ENCODE results near the gene EHD4. TPM values are rescaled to one million over a fixed set of nuclear protein-coding genes. Genes with fewer than 3 reads are reported as not detected.

EHD4 gene
- total RNA-seq = 42.2 TPM
- long read RNA-seq, full-length matches to known transcripts = 168 of 235 reads
- long read RNA-seq, partial matches to known transcripts = 20 of 235 reads
- long read RNA-seq, other reads (novel, unspliced or antisense) = 47 of 235 reads

DNA sequence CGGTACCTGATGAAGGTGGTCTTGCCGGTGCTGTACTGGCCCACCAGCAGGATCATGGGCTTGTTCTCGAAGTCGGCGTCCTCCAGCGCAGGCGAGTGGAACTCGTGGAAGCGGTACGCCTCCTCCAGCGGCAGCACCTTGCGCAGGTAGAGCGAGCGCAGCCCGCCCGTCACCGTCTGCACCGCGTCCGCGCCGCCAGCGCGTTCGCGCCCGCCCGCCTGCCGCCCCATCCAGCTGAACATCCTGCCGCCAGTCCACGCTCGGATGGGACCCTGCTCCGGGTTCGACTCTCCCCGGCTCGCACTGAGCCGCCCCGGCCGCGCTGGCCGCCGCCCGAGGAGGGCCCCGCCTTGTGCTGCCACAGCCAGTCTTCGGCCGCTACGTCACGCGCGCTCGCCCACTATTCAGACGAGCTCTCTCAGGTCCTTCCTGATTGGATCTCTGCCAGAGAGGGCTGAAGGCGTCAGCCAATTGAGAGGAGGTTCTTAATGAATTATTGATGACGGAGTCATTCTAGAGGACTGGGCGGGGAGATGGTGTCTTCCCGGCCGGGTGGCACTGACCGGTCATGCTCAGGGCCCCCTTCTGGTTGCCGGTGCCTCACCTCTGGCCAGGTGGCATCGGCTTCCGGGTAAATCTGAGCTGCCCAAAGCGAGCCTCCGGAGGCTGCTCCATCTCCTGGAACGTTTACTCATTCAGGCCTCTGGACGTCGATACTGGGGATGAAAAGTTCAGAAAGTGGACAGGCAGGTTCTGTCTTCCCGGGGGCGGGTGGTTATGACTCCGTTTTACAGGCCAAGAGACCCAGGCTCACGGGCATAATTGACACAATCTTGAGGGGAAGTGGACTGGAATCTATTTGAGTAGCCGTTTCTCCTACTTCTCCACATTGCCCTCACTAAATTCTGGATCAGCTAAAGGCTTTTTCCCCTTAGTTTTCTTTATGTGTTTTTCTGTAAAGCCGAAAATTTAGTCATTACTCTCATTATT, at the start of gene EHD4:
Gene EHD4, minus strand, starts transcription at position 305 of the 990 bp plus-strand sequence. Its CDS starts 63 bp downstream, at position 242.
- intact Hi-C loops (cut with DNase I) = no loop called here
- DNase-seq (ENCODE audit: low spot score) = peak; percentile 100

DNA sequence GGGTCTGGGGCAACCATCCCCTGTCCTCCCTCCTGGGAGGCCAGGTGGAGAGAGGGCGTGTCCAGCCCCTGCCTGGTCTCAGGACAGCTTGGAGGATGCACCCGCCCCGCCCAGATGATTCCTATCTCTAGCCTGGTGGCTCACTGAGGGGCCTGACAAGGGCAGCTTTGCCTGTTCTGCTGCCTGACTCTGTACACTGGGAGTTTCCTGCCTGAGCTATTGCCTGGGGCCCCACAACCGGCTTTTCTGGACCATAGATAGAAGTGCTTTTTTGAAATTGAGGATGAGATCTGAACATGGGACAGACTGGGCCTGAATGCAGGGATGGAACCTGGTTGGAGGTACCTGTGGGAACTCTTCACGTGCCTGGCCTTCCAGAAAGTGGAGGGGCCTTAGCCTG, 49.2 kb upstream of the EHD4 start:
- intact Hi-C loops (cut with DNase I) = no loop called here
- peak; percentile 14 for DNase-seq (ENCODE audit: low spot score)

DNA sequence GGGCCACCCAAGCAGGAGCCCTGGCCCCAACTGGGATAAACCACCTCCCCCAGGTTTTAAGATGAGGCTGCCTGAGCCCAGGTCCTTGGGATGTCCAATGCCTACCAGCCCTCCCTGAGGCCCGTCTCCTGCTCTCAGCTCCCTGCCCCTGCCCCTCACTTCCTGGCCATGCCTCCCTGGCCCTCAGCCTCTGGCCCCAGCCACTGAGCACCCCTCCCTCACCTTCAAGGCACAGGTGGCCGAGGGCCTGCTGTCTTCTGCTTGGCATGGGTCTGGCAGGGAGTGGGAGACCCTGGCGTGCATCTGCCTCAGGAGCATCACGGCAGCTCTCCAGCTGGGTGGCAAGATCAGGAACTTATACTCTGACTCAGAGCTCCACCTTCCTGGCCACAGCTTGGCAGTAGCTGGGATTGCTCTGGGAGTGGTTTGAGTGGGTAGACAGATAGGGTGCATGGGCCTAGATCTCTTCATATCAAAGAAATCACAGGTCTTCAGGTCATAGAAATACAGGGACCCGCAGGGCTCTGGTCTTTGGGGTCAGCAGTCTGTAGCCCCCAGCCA, 48.4 kb upstream of the EHD4 start, which contains the start of gene PLA2G4E:
Gene PLA2G4E, minus strand, starts transcription at position 330 of the 561 bp plus-strand sequence. Its CDS starts 12 bp downstream, at position 318.
- no peak for DNase-seq (ENCODE audit: low spot score)
- intact Hi-C loops (cut with DNase I) = no loop called here

DNA sequence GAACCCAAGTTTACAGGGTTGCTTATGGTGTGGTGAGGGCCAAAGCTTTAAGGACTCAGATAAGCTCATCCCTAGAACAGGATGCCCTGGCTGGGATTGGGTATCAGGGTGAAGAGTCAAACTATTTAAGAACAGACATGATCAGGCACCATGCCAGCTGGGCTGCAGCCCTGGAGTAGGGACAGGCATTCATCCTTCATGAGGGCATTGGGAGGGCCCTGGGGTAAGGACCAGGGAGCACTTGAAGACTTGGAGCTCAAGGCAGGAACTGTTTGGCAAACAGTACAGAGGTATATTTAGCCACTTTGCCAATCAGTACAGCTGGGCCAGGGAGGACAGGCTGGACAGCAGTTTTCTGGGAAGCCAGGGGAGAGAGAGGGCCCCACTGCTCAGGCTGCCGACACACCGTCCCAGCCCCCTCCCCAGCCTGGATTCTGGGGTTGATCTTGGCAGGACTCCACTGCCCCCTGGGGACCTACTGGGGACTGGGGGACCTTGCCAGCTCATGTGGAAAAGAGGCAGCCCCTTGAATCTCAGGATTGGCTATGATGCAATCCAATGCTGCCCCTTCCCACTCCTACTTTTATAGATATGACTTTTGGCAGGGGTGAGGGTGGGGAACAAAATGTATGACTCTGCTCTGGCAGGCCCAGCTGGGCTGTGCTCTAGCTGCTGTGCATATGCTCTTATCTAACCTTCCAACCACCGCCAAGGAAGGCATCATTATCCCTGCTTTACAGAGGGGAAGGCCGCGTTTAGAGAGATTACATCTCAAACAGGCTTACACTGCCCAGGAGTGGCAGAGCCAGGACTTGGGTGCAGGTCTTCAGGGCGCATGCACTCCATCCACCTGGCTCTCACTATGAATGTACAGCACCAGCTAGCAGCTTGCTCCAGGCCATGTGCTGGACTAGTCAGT, 46.2 kb upstream of the EHD4 start:
- intact Hi-C loops (cut with DNase I) = loop anchor here (5.0 kb wide), 1 partner anchor 34 kb away; no protein-coding TSS in a partner anchor
- no peak for DNase-seq (ENCODE audit: low spot score)

DNA sequence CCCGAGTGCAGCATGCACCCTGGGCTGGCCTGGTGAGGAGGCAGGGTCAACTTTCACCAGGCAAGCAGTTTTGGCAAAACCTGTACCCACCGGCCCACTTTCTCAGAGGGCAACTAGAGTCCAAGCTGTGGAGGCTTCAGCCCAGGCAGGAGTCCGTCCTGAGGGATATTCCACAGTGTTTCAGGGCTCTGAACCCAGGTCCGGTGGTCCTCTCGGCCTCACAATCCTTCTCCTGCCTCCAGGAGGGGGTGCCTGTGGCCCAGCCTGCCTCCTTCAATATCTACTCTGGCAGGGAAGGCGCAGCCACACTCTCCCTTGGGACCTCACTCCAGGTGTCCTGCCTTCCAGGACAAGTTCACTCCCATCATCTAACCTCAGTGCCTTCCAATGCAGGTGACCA, 44.6 kb upstream of the EHD4 start:
- DNase-seq (ENCODE audit: low spot score) = no peak
- intact Hi-C loops (cut with DNase I) = loop anchor here (5.0 kb wide), 1 partner anchor 35 kb away; no protein-coding TSS in a partner anchor

DNA sequence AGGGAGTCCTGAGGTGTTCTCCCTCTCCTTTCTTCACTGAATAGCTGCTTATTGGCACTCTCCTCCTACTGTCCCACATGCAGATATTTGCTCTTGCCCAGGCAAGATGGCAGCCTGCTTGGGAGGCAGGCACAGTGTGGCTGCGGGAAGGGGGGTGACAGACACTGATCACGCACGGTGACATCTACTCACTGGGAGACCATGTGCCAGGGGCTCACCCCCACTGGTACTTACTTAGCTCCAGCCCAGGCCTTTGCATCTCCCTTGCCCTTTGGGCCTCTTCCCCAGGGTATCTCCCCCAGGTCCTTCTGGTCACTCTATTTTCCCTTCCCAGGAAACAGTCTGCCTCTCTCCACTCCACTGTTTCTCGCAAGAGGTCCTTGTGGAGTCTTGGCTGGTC, 42.0 kb upstream of the EHD4 start:
- no peak for DNase-seq (ENCODE audit: low spot score)
- intact Hi-C loops (cut with DNase I) = no loop called here

DNA sequence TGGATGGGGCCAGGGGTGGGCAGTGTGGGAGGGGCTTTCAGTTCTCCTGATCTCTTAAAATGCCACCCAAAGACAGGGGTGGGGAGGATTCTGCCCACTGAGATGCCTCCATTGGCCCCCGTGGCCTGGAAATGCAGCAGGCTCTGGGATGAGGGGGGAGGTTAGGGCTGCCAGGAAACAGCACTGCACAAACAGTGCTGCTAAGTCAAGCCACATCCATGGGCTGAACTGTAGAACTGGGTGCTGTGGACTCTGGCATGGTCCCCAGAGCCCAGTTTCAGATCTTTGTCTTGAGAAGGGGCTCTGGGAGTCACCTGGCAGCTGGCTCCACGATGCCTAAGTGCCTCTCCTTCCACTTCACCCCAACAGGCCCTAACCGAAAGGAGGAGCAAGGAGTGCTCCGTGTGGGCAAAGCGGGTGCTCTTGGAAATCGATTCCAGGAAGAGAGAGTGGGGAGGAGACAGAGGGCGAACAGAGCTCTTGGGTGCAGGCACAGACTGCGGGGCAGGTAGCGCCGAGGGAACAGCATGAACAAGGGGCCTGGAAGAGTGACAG, 40.6 kb upstream of the EHD4 start:
- intact Hi-C loops (cut with DNase I) = no loop called here
- no peak for DNase-seq (ENCODE audit: low spot score)

DNA sequence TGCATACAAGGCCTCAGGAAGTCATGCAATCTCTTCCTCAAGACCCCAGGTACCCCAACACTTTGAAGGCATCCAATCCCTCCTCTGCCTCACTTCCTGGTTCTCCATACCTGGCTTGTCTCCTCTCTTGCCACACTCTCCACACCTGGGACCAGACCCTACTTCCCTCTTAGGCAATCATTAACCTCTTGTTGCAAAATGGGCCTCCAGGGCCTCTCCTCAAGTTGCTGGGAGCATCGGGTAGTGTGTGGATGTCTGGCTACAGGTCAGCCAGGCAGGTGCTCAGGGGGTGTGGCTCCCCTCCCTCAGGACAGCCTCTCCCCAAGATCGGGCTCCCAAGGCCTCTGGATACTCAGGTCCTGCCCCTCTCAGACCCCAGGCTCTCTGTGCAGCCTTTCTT, 39.9 kb upstream of the EHD4 start:
- intact Hi-C loops (cut with DNase I) = no loop called here
- no peak for DNase-seq (ENCODE audit: low spot score)

DNA sequence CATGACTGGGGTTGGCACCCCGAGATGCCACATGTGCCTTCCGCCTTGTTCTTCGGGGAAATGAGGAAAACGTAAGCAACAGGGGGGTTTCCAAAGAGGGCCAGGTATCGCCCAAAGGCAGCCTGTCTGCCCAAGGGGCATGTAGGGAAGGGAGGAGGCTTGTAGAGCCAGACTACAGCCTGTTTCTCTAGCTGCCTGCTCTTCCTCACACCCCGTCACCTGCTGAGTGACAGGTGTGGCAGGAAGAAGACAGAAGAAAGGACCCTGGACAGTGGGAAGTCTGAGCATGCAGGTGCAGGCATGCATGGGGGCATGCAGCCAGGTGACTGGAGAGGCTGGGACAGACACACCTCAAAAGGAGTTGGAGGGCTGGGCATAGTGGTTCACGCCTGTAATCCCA, 38.7 kb upstream of the EHD4 start:
- DNase-seq (ENCODE audit: low spot score) = no peak
- intact Hi-C loops (cut with DNase I) = no loop called here

DNA sequence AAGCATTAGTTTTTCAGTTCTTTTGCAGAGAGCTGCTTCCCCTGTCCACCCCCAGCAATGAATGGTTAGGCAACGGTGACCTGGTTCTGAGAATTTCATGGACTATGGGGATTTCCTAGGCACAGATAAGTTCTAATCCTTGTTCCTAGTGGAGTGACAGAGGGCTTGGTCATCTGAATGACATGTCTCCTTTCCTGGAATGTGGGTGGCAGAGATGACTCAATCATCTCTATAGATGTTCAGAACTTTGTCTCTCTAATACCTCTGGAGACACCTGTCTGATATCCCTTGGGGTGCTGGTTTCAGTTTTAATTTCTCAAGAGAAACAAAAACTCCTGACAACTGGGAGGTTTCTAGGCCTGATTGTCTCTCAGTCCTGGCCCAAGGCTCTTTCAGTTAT, 38.1 kb upstream of the EHD4 start:
- intact Hi-C loops (cut with DNase I) = no loop called here
- DNase-seq (ENCODE audit: low spot score) = no peak

DNA sequence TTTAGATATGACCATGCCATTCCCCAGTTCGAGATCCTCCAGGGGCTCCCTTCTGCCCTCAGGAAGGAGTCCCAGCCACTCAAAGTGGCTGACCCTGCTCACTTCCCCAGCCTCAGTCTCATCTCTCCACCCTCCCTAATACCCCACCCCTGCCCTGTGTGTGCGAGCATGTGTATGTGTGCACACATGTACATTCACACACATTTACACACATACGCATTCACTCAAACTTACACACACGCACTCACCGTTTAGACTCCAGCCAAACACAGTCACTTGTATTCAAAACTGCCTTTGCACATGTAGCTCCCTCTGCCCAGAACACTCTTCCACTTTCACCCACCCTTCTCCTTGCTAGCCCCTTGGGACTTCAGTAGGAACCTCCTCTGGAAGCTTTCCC, 37.1 kb upstream of the EHD4 start:
- DNase-seq (ENCODE audit: low spot score) = no peak
- intact Hi-C loops (cut with DNase I) = no loop called here

DNA sequence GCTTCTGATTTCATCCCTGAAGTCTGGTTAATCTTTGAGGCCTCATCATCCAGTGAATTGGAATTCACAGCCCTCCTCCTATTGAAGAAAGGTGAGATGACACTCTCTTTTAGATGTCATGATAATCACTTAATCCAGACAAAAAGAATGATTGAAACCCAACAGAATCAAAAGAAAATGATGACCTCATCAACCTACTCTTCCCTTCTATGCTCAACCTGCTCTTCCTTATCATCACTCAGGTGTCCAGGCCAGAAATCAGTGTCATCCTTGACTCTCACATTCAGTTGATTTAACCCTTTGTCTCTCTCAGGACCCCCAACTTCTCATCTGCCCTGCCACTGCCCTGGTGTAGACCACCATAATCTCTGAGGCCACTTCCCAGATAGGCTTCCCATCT, 36.7 kb upstream of the EHD4 start:
- DNase-seq (ENCODE audit: low spot score) = no peak
- intact Hi-C loops (cut with DNase I) = no loop called here

DNA sequence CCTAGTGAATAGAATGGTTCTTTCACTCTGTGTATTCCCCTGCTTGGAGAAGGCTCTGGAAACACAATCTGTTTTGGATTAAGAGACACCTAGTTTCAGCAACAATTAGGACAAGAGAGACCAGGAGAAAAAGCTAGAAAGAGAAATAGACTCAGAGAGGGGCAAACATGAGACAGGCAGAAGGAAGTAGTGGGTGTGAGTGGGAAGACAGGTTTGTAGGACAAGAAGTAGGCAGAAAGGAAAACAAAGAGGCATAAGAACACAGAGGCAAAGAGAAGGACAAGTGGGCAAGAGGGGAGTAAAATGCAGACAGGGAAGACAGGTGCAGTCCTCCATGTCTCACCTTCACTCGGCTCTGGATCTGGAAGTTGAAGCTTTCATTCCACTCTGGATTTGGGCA, 35.0 kb upstream of the EHD4 start:
- intact Hi-C loops (cut with DNase I) = no loop called here
- no peak for DNase-seq (ENCODE audit: low spot score)

DNA sequence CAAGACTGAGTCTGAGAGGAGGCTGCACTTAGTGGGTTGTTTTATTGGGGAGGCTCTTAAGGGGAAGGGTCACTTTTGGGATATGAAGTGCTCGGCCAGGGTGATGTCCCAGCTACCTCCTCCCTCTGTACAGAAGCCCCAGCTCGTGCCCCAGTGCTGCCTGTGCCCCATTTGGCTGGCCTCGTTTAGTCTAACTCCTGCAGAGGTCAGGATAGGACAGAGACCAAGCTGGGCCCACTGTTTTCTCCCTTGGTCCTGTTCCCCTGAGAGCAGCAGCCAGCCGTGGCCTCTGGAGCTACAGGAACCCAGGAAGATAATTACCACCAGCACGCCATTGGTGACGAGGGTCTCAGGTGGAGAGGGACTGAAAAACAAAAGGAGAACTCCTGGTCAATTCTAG, 30.0 kb upstream of the EHD4 start:
- DNase-seq (ENCODE audit: low spot score) = no peak
- intact Hi-C loops (cut with DNase I) = no loop called here

DNA sequence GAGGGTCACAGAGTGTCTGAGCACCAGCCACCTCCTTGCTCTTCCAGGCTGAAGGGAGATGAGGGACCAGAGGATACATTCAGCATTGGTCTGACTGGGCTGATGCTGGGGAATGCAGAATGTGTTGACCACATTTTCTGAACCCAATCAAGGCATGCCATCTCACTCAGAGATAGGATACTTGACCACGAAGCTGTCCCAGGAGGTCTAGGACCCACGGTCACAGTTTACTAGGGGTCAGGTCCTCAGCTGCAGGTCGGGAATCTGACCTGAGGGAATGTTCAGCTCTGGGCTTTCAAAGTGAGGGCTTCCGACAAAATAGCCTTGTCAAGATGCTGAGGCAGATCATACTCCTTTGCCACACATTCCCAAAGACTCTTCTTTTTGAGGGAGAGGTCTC, 28.9 kb upstream of the EHD4 start:
- intact Hi-C loops (cut with DNase I) = no loop called here
- no peak for DNase-seq (ENCODE audit: low spot score)

DNA sequence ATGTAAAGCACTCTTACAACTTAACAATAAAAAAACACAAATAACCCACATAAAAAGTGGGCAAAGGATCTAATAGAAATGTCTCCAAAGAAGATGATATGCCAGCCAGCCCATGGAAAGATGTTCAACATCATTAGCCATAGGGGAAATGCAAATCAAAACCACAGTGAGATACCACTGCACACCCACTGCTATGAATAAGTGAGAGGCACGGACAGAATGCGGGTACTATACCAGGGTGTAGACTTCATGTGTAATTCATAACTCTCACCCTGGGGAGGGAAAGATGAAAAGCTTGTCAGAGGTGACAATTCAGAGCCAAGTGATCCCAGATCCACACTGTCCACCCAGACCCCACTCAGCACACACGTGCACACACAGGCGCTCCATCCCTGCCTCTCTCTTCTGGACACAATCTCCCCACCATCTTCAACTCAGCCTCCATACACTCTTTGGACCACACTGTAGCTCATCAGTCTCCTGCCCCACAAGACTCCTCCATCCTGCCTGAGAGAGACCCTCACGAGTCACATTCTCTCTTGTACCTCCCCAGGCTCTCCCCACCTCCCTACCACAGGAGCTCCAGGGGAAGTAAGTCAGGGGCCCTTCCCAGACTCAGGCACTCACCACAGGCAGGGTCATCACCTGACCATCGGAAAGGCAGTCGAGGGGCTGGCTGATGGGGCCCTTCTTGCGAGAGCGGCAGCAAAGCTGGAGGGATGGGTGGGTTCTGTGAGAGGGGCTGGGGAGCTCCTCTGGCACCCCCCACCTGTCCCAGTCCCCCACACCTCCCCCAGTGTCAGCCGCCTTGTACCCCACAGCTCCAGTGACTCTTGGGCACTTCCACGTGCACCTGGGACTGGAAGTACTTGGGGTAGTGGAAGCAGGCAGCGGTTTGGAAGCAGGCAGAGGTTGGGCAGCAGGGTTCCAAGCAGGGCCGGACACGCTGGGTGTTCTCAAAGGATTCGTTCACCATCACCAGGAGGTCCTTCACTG, 27.2 kb upstream of the EHD4 start:
- no peak for DNase-seq (ENCODE audit: low spot score)
- intact Hi-C loops (cut with DNase I) = no loop called here

DNA sequence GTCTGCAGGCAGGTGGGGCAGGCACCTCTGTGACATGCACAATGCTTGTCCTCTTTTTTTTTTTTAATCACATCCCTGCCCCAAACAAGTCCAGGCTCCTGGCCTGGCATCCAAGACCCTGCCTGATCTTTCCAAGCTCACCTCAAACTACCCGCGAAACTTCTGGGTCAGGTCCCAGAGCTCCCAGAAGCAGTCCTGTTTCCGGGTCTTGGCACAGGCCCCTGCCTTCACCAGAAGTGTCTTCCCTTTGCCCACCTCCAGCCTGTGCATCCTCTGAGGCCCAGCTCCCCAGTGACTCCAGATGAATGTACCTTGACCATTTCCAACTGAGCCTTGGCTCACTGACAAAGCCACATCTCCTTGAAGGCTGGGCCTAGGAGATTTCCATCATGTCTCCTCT, 25.5 kb upstream of the EHD4 start:
- intact Hi-C loops (cut with DNase I) = no loop called here

DNA sequence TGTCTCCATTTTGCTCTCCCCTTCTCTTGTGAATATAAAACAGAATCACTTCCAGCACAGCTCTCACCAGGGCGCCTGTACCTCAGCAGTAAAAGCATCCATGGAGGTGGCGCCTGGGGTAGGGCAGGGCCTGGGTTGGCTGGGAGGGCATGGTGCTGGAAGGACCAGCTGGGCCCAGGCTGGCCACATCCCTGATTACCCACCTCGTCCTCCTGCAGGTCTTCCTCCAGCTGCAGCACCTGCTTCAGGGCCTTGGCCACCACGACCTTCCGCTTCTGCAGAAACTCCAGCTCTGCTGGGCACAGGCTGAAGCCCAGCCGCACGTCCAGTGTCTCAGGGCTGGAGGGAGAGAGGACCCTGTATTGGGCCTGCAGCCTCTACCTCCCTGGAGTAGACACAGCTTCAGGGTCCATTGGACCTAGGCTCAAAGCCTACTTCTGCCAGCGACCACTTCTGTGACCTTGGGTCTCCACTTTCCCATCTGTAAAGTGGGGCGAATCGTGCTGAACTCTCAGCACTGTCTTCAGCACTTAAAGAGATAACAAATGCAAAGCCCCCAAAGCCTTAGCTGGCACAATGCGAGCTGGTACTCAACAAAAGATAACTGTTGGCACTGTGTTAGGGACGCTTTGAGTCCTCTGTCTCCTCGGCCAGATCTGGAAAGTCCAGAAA, 24.7 kb upstream of the EHD4 start:
- no peak for DNase-seq (ENCODE audit: low spot score)
- intact Hi-C loops (cut with DNase I) = no loop called here

More for the DNA sequence above, 25.5 kb upstream of the EHD4 start:
- no peak for DNase-seq (ENCODE audit: low spot score)

Measured in cardiac septum (tissue), 1 donor.